ENCODE results near the gene ANO9.
"Not testable (repeated sequence)": the region's sequence is repeated elsewhere in the genome, so short reads cannot be mapped to it uniquely, and the experiment has no call there.

The ANO9 gene

DNA sequence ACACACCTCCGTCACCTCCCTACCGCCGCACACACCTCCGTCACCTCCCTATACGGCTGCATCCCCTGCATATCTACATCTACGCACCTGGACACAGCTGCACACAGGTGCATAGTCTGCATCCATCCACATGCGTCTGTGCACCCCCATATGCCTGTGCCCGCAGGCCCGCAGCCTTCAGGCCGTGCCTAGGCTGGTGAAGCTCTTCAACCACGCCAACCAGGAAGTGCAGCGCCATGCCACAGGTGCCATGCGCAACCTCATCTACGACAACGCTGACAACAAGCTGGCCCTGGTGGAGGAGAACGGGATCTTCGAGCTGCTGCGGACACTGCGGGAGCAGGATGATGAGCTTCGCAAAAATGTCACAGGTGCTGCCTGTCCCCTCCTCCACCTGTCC lies 43.0 kb downstream of the ANO9 start:
- DNase-seq = no peak

DNA sequence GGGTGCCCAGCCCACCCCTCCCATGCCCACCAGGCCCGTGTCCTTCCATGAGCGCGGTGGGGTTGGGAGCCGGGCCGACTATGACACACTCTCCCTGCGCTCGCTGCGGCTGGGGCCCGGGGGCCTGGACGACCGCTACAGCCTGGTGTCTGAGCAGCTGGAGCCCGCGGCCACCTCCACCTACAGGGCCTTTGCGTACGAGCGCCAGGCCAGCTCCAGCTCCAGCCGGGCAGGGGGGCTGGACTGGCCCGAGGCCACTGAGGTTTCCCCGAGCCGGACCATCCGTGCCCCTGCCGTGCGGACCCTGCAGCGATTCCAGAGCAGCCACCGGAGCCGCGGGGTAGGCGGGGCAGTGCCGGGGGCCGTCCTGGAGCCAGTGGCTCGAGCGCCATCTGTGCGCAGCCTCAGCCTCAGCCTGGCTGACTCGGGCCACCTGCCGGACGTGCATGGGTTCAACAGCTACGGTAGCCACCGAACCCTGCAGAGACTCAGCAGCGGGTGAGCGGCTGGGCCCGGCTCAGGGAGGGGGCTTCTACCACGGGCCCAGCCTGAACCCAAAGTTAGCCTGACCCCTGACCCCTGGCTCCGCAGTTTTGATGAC lies 44.8 kb downstream of the ANO9 start:
- DNase-seq = peak; percentile 74

DNA sequence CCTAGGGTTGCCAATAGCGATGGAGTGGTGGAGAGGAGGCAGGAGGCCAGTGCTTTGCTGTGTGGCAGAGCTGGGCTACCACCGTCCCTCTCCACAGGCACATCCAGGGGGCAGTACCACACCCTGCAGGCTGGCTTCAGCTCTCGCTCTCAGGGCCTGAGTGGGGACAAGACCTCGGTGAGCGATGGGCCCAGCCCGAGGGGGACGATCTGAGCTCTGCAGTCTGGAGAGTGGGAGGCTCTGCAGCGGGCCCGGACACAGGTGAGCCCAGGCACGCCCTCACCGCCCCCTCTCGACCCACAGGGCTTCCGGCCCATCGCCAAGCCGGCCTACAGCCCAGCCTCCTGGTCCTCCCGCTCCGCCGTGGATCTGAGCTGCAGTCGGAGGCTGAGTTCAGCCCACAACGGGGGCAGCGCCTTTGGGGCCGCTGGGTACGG lies 45.3 kb downstream of the ANO9 start:
- DNase-seq = peak; percentile 38

DNA sequence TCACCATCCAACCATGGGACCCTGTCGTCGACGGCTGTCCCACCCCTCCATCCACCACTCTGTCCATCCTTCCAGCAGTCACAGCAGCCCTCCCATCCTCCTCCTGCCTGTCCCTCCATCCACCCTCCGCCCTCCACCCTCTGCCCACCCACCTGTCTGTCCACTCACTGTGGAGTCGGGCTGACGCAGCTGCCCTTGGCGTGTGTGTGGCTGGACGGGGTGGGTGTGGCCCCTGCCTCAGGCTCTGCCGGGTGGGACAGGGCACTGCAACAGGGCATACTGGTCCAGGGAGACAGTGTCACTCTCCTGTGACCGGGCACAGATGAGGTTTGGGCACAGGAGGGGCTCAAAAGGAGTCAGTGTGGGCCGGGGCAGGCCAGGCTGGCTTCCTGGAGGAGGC lies 45.9 kb downstream of the ANO9 start:
- no peak for DNase-seq

DNA sequence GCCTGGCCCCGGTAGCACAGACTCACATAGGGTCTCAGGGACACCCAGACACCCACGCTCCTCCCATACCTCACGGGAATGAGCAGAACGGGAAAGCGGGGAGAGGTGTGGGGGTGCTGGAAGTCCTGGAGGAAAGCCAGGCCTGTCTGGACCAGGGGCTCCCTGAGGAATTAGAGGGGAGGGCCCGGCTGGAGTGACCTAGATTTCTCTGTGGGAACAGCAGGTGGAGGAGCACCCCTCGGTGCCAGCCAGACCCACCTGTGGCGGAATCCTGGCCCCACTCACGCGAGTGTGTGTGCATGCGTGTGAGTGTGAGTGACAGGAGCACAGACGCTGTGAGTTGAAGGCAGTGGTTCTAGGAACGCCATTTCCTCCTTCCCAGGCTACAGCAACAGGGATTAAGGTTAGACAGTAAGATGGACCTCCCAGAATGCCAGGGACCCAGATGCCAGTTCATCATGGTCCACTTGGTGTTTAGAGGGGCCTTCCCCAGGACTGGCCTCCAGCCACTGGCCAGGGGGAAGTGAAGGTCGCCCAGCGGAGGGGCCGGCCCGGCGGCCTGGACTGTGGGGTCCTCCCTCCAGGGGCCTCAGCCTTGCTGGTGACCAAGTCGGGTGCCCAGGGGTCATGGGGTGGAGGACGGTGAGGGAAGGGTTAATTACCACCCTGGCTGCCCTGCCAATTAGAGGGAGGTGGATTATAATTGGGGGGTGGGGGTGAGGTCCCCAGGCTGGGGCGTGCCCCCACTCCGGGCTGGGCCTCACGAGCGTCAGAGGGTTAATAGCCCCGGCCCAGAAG lies 46.8 kb downstream of the ANO9 start:
- no peak for DNase-seq

DNA sequence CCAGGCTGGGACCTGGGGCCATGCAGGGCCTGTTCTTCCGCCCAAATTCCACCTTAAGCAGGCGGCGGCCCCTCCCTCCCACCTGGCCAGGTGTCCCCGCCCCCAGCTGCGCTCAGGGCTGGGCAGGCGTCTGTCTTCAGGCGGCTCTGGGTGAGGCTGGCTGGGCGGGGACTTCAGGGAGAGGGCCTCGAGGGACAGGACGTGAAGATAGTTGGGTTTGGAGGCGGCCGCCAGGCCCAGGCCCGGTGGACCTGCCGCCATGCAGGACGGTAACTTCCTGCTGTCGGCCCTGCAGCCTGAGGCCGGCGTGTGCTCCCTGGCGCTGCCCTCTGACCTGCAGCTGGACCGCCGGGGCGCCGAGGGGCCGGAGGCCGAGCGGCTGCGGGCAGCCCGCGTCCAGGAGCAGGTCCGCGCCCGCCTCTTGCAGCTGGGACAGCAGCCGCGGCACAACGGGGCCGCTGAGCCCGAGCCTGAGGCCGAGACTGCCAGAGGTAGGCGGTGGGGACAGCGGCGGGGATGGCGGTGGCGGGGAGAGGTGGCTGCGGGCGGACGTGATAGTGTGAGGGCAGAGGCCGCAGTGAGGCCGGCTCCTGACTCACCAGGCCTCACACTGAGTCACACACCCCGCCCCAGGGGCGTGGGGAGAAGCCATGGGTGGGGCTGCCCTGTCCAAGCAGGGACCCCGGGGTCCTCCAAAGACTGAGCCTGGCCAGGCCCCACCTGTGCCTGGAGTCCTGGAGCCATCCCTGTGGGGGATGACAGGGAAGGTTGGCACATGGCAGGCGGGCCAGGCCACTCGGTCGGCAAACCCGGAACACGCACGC lies 47.6 kb downstream of the ANO9 start, which contains the start of gene PKP3:
Gene PKP3 (plus strand): TSS at position 176 of the 824 bp plus-strand sequence. CDS start 84 bp downstream, at position 260.
- no peak for DNase-seq

DNA sequence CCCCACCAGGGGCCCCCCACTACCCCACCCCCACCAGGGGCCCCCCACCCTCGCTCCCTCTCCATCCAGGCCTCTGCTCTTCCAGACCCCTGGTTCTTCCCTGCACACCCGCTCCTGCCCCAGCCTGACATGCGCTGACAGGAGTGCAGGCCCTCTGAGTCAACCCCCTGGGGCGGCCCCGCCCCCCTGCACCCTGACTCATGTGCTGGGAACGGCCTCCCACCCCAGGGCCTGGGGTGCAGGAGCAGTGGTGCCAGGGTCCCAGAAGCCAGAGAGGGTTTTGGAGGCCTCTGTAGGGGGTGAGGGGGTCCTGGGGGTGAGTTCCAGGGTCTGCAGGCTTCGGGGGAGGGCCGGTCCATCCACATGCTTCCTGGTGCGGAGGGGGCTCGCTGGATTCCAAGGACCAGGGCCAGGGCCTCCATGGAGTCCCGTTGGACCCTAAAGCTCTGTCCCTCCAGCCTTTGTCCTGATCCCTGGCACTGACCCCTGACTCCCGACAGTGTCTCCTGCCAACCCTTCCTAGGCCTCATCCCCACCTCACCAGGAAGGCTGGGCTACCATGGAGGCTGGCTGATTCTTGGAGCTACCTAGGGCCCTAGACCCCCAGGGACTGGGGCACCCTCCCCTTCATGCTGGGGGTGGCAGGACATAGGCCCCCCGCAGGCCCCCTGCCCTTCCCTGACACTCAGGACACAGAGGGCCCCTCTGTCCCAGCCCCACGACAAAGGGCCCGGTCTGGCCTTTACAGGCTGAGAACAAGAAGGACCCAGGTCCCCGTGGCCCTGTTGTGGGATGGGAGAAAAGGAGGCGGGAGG lies 48.4 kb downstream of the ANO9 start:
- peak; percentile 32 for DNase-seq

DNA sequence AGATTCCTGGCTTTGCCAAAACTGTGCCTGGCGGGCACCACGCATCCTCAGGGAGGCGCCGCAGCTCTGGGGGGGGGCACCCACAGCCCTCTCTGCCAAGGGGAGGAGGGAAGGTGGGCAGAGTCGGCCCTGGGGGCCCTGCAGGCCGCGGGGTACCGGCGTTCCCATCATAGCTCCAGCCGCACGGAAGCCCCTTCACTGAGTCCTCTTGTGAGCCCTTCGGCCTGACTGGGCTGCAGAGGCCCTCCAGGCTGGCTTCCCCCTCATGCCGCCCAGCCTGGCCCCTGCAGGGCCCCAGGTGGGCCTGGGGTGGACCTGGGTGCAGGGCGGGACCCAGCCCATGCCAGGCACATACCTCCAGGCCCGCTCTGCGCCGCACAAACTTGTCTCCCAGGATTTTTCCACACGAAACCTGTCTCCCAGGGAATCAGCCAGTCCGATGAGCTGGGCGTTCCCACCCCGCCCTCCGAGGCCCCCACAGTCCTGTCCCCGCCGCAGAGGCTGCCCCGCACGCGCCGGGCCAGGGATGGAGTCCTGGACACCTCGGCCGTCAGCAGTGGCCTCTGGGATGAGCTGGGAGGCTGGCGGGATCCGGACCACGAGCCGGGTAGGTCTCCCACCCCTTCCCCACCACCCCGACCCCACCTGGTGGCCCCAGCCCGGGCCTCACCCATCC lies 49.6 kb downstream of the ANO9 start:
- DNase-seq = no peak

DNA sequence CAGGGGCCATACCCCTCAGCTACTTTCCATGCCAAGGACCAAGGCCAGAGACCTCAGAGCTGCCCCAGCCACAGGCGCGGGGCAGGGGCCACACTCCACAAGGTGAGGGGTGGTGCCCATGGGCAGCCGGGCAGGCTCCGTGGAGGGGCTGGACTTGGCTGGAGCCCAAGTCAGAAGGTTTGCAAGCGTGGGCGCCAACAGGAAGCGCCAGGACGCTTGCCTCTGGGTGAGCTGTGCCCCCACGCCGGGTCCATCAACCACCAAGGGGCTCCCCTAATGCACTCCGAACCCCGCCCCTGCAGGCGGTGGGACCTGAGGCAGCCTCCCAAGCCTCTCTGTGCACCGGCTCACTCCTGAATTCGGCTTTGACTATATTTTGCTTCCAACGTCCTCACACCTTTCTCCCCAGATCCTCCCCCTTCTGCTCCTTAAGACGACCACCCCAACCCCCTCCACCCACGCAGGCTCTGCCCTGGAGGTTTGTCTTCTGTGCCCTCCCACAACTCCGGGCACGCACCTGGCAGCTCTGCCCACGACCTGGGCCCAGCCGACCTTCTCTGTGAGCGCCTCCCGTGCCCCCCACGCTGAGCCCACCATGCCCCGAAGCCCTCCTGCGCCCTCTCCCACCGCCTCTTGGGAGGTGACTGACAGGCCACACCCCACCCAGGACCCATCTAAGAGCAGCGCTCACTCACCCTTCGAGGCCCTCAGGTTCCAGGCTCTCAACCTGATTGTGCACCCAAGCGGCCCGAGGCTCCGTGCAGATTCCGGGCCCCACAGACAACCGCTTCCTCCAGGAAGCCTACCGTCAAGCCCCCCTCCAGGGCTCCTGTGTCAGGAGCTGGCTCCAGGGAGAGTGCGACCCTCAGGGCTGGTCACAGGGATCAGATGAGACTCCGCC lies 50.4 kb downstream of the ANO9 start:
- no peak for DNase-seq

DNA sequence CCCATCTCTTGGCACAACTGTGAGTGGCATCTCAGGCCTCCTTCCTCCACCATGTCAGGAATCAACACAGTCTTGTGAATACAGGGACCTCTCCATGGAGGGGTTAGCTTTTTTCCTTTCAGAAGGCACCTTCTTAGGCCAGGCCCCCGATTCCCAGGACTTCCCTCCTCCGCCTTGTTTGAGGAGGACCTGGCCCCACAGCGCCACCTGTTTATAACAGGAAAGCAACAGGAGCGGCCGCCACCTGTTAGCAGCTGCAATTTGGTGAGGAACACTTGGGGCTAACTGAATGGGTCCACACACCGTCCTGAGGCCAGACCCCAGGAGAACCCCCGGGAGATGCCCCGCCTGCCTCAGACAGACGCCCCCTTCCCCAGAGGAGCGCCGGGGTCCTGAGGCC lies 51.6 kb downstream of the ANO9 start:
- DNase-seq = no peak

DNA sequence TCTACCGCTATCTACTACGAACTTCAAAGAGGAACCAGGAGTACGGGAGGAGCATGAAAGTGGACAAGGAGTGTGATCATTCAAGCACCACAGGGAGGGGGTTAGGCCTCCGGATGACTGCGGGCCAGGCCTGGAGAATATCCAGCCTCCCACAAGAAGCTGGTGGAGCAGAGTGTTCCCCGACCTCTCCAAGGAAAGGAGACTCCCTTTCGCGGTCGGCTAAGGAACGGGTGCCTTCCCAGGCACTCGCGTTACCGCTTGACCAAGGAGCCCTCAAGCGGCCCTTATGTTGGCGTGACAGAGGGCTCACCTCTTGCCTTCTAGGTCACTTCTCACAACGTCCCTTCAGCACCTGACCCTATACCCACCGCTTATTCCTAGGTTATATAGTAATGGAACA lies 52.4 kb downstream of the ANO9 start:
- not testable (repeated sequence) for DNase-seq

DNA sequence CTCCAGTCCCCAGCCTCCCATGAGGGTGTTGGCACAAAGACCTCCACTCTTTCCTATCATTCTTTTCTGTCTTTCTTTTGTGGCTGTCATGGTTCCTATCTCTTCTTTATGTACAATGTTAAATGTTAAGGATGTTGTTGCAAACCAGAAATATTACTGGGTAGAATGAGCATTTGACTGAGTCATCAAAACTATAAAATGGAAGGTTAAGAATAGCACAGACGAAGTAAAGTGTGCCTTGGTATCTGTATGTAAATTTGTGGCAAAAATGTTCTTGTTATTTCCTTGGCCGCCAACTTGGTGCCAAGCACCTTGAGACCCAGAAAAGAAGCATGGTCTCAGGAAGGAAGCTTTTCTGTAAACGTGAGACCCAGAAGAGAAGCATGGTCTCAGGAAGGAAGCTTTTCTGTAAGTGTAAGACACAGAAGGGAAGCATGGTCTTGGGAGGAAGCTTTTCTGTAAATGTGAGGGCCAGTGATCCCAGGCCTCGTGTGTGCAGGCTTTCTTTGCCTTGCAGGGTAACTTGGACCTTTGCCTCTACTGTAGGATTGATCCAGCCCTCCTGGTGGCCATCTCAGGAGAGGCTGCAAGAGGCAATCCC lies 54.5 kb downstream of the ANO9 start:
- DNase-seq = no peak

DNA sequence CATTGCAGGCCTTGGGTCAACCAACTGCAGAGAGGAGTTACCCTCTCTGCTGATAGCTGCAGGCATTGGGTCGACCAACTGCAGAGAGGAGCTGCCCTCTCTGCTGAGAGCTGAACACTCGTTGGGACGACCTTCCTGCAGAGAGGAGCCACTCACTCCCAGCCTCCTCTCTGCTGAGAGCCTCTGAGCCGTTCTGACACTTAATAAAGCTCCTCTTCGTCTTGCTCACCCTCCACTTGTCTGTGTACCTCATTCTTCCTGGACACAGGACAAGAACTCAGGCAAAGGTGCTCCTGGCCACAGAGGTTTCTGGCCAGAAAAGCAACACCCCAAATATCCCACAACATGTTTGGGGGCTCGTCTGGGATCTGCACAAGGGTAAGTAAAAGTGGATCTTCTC lies 55.3 kb downstream of the ANO9 start:
- no peak for DNase-seq

DNA sequence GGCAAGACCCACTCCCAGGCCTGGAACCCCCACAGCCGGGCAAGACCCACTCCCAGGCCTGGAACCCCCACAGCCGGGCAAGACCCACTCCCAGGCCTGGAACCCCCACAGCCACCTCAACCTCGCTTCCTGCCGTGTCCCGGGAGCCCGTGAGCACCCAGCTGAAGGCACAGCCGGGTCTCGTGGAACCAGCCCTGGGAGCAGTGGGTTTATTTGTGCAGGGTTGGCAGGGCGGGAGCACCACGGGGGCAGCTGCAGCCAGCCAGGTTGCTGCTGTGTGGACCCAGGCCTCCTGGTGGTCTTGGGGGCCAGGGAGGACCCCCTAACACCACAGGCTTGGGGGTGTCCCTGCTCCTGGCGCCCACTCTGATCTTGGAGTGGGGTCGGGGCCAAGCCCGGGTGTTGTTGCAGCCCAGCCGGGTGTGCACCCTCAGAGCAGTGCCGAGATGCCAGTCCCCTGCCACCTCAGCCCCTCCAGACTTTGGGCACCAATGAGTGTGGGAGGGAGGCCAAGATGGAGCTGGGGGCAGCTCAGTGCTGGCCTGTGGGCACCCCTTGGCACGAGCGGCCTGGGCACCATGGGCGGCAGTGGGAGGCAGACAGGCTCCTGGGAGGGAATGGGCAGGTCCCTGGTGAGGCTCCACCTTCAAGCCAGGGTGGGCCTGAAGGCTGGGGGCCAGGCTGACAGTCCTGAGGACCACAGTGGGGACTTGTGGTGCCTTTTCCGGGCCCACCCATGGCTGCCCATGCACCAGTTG lies 56.0 kb downstream of the ANO9 start:
- DNase-seq = no peak

DNA sequence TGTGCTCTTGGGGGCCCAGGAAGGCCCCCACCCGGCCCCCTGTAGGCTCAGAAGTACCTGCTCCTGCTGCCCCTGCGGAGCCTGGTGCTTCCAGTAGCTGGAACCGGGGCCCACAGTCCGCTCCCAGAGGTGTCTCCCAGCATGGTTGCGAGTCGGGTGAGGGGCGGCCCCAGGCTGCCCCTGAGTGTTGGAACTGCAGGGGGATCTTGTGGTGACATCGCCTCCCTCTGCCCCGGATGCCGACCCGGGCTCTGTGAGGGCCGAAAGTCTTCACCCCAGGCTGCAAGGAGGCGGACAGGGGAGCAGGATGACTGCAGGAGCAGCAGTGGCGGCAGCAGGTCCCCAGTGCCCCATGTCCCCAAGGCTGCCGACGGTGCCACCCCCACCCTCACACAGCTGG lies 57.3 kb downstream of the ANO9 start:
- no peak for DNase-seq

DNA sequence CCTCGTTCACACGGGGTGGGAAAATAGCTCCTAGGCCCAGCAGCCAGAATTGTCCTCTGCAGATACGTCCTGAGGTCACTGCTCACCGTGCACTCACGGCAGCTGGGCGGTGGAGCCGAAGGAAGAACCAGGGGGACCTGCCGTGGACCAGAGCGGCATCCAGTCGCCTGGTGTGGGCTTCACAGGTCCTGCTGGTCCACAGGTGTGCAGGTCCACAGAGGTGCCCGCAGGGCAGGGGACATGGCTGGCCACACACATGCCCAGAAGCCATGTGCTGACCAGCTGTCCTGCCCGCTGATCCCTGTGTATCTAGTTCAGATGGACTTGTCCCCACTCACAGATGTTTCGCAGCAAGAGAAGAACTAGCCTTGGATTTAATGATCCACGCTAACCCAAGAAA lies 58.4 kb downstream of the ANO9 start:
- no peak for DNase-seq

DNA sequence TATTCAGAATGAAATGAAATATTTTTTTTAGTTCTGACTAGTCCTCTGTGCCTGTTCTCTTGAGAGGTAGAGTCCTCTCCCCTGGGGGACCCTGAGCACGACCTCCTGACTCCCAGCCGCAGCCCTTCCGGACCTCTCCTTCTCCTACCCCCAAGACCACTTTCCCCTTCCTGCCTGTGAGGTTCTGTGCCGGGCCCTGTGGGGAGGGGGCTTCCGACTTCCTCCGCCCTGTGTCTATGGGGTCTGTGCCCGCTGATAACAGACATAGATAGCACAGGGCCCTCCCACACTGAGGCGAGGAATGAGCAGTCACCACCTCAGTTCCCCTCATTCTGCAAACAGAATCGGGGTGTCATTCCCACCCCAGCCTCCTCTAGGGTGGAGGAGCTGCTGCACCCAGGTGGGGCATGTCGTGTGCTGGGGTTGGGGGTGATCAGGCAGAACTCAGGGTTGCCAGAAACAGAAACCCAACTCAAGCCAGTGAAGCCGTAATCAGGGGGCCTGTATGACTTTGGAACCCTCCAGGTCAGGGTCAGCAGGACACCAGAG lies 59.7 kb downstream of the ANO9 start:
- DNase-seq = no peak

DNA sequence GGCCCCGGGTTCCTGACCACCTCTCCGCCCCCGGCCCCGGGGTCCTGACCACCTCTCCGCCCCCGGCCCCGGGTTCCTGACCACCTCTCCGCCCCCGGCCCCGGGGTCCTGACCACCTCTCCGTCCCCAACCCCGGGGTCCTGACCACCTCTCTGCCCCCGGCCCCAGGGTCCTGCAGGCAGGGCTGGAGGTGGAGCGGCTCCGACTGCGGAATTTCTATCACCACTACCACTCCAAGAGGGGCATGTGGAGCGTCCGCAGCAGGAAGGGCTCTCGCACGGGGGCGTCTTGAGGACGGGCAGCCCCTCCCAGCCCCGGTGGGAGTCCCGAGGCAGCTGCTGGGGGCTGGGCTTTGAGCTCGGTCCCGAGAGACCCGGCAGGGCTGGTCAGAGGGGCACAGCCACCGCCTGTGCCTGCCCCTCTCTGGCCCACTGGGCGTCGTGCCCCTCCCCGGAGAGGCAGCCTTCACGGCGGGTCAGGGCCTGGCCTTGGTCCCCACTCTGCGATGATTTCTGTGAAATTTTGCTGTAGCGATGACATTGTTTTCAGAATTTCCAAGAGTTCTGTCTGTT lies 60.2 kb downstream of the ANO9 start:
- no peak for DNase-seq

DNA sequence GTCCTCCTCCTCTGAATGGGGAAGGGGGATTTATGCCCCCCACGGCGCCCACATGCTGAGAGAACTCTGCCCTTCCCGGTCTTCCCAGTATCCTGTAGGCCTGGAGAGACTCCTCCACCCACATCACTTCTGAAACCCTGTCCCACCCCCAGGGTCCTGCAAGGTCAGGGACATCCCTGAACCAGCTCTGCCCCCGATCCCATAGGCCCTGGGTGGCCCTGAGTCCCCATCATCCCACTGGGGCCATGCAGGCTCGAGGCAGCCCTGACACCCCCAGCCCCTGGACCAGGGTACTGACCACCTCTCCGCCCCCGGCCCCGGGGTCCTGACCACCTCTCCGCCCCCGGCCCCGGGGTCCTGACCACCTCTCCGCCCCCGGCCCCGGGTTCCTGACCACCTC lies 60.8 kb downstream of the ANO9 start:
- DNase-seq = no peak
